SK-N-SH (cell line): ENCODE data around the gene HEXIM1. TPM values are rescaled to one million over a fixed set of nuclear protein-coding genes. Genes with fewer than 3 reads are reported as not detected.

Experiments used
- CTCF ChIA-PET: fragments of 300-600, 350-600 bp; formaldehyde crosslinking; extraction: SDS; loops from one replicate; lab custom pipeline; 2021; lab: Yijun Ruan, JAX
- POLR2A ChIA-PET: fragments of 350-600 bp; sonication (Branson Sonifier 250); formaldehyde crosslinking; extraction: SDS; loops from one replicate; lab custom pipeline; 2020; ENCODE audit warnings: antibody characterized with exemption, inconsistent platforms; lab: Yijun Ruan, JAX
- DNase-seq: peaks from one replicate; pipeline ENCODE4 v3.0.0; 2012
- H2AFZ ChIP-seq: fragments of 200-600 bp; sonication (generic); 2 replicates; pipeline ENCODE4 v1.8.1; 2016; ENCODE audit warnings: antibody characterized with exemption, mild to moderate bottlenecking, low read depth
- H3F3A ChIP-seq: fragments of 200-600 bp; sonication (generic); replicated peaks from 2 replicates; pipeline ENCODE3; 2016; ENCODE audit warnings: antibody characterized with exemption, mild to moderate bottlenecking; ENCODE audit not compliant: insufficient read depth
- H3K27ac ChIP-seq, 2 experiments: fragments of 200-500 bp in 1 of 2; fragments of 200-600 bp in 1 of 2; sonication (Bioruptor generic) in 1 of 2; sonication (generic), shearing (Covaris generic) in 1 of 2; 2 replicates each; pipeline versions ENCODE4 v1.5.1 to v1.6.1; 2014 to 2016; ENCODE audit warnings: low read depth in 2 of 2, inconsistent platforms in 1 of 2, low read length in 1 of 2, mild to moderate bottlenecking in 1 of 2, mixed read lengths in 1 of 2
- H3K27me3 ChIP-seq: fragments of 200-600 bp; sonication (generic), shearing (Covaris generic); 2 replicates; pipeline ENCODE4 v1.6.1; 2016; ENCODE audit warnings: mixed run types; ENCODE audit not compliant: insufficient read depth
- H3K36me3 ChIP-seq, 2 experiments: fragments of 200-500 bp in 1 of 2; fragments of 200-600 bp in 1 of 2; sonication (Bioruptor generic) in 1 of 2; sonication (generic) in 1 of 2; replicated peaks in 1 of 2; 2 replicates each; pipeline versions ENCODE3 to v1.5.1; 2014 to 2016; ENCODE audit warnings: low read length in 1 of 2, mild to moderate bottlenecking in 1 of 2; ENCODE audit not compliant: insufficient read depth in 2 of 2, control insufficient read depth in 1 of 2
- H3K4me1 ChIP-seq, 2 experiments: fragments of 200-500 bp in 1 of 2; fragments of 200-600 bp in 1 of 2; sonication (Bioruptor generic) in 1 of 2; sonication (generic), shearing (Covaris generic) in 1 of 2; 2 replicates each; pipeline versions ENCODE4 v1.5.1 to v1.6.1; 2014 to 2016; ENCODE audit warnings: low read depth in 1 of 2, low read length in 1 of 2, mixed run types in 1 of 2; ENCODE audit not compliant: insufficient read depth in 2 of 2, control insufficient read depth in 1 of 2
- H3K4me2 ChIP-seq: fragments of 200-600 bp; sonication (generic), shearing (Covaris generic); 2 replicates; pipeline ENCODE4 v1.6.1; 2017; ENCODE audit warnings: mixed run types
- H3K4me3 ChIP-seq, 2 experiments: fragments of 200-500 bp in 1 of 2; fragments of 200-600 bp in 1 of 2; sonication (Bioruptor generic) in 1 of 2; sonication (generic), shearing (Covaris generic) in 1 of 2; 2 replicates each; pipeline versions ENCODE4 v1.5.1 to v1.8.1; 2014 to 2016; ENCODE audit warnings: low read depth in 2 of 2, inconsistent platforms in 1 of 2, low read length in 1 of 2, mild to moderate bottlenecking in 1 of 2, mixed read lengths in 1 of 2, moderate library complexity in 1 of 2
- H3K79me2 ChIP-seq: fragments of 200-600 bp; sonication (generic); 2 replicates; pipeline ENCODE4 v1.8.1; 2017; ENCODE audit warnings: mild to moderate bottlenecking; ENCODE audit not compliant: insufficient read depth
- H3K9ac ChIP-seq: fragments of 200-600 bp; sonication (generic); 2 replicates; pipeline ENCODE4 v1.6.1; 2017; ENCODE audit warnings: mixed run types
- H3K9me2 ChIP-seq: fragments of 200-600 bp; sonication (generic); 2 replicates; pipeline ENCODE4 v1.6.1; 2017; ENCODE audit warnings: mixed run types
- H3K9me3 ChIP-seq: fragments of 200-600 bp; sonication (generic); 2 replicates; pipeline ENCODE4 v1.6.1; 2017; ENCODE audit warnings: mixed run types, mild to moderate bottlenecking, moderate library complexity
- H4K20me1 ChIP-seq: fragments of 200-600 bp; sonication (generic); 2 replicates; pipeline ENCODE4 v1.6.1; 2017; ENCODE audit warnings: mild to moderate bottlenecking, mixed run types; ENCODE audit not compliant: insufficient read depth
- CHD2 ChIP-seq: fragments of 150-350 bp; IDR thresholded peaks from 2 replicates; pipeline ENCODE4 v1.6.1; 2018; ENCODE audit warnings: low read length; ENCODE audit not compliant: partially characterized antibody
- CTCF ChIP-seq: fragments of 200-600 bp; sonication (generic); IDR thresholded peaks from 2 replicates; pipeline ENCODE4 v1.6.1; 2017; ENCODE audit warnings: antibody characterized with exemption, mild to moderate bottlenecking, moderate library complexity
- EZH2phosphoT487 ChIP-seq: fragments of 200-600 bp; sonication (generic); IDR thresholded peaks from 2 replicates; pipeline ENCODE4 v1.6.1; 2017; ENCODE audit warnings: low read depth, mixed run types, mild to moderate bottlenecking, antibody characterized with exemption, moderate library complexity, borderline replicate concordance
- GABPA ChIP-seq: IDR thresholded peaks from 2 replicates; pipeline ENCODE4 v1.4.0; 2012; ENCODE audit warnings: low read depth, mild to moderate bottlenecking
- JUND ChIP-seq: IDR thresholded peaks from 2 replicates; pipeline ENCODE4 v1.4.0; 2012
- MXI1 ChIP-seq: IDR thresholded peaks from 2 replicates; pipeline ENCODE4 v1.6.1; 2012; ENCODE audit warnings: mild to moderate bottlenecking, low read depth, low read length, improper control_type of control experiment
- POLR2AphosphoS5 ChIP-seq: IDR thresholded peaks from 2 replicates; pipeline ENCODE4 v1.6.1; 2012; ENCODE audit warnings: low read depth, low read length
- RAD21 ChIP-seq: IDR thresholded peaks from 2 replicates; pipeline ENCODE4 v1.6.1; 2012; ENCODE audit warnings: mild to moderate bottlenecking, low read length
- REST ChIP-seq: IDR thresholded peaks from 2 replicates; pipeline ENCODE4 v1.6.1; 2012; ENCODE audit warnings: mild to moderate bottlenecking, low read depth, low read length, moderate library complexity
- USF1 ChIP-seq: IDR thresholded peaks from 2 replicates; pipeline ENCODE4 v1.4.0; 2012; ENCODE audit warnings: low read depth, borderline replicate concordance
- YY1 ChIP-seq: IDR thresholded peaks from 2 replicates; pipeline ENCODE4 v1.4.0; 2012; ENCODE audit warnings: low read depth, mild to moderate bottlenecking
- WGBS: methylation state at CpG from one replicate; pipeline ENCODE4 v1.1.6; 2017; ENCODE audit warnings: low lambda C conversion rate; 5-methylcytosine and 5-hydroxymethylcytosine counted together
- polyA plus RNA-seq, 3 experiments: library from polyadenylated mRNA; depleted of rRNA; stranded (reverse); fragments of >200 nt; gene quantifications; 2 replicates each; pipeline ENCODE4 v1.2.3, GENCODE V29; 2012

HEXIM1 gene
- polyA plus RNA-seq, 1 of the 3 experiments (the other 2 are of a cell fraction): 20.7 TPM

- Histone ChIP-seq H3K36me3 (peaks cover 48 to 78% of the 10 kb centered on the region in 2 experiments), H3K79me2 (peaks cover 5% of the 10 kb centered on the region; the same call in 1 of the 2 replicates), H2AFZ (no peak overlapping the region), H3K27me3 (no peaks in the 10 kb centered on the region), H3K4me2 (no peak overlapping the region), H3K9me3 (no peaks in the 10 kb centered on the region), H4K20me1 (no peaks in the 10 kb centered on the region), H3K27ac (no peak overlapping the region), H3K9ac (no peak overlapping the region), H3K9me2 (no peaks in the 10 kb centered on the region), H3F3A (no peaks in the 10 kb centered on the region), H3K4me1 (no peaks in the 10 kb centered on the region), H3K4me3 (no peak overlapping the region)
- ChIA-PET CTCF (interaction anchor here (4.8 to 5.5 kb wide), 2 partner anchors 31 to 33 kb away, joined by 28 to 33 read pairs; partner anchors contain the start of genes ACBD4 and PLCD3), POLR2A (no interaction called here)
- DNase-seq: no peak
- no peak for TF ChIP-seq MXI1
- TF ChIP-seq RAD21: no peak
- no peak for TF ChIP-seq CTCF
- TF ChIP-seq GABPA: no peak
- TF ChIP-seq YY1: no peak
- TF ChIP-seq EZH2phosphoT487: no peak
- no peak for TF ChIP-seq REST
- no peak for TF ChIP-seq CHD2
- no peak for TF ChIP-seq JUND
- TF ChIP-seq USF1: no peak
- TF ChIP-seq POLR2AphosphoS5: no peak
- 98% methylated on average over 9 of the region's 9 CpGs for WGBS
These were observed 46.8 kb upstream of the HEXIM1 start for GRCh38 chr17:45101546-45101882.
